Parathyroid adenoma (tissue), 2 donors: ENCODE measurements around the gene CSRNP3.

Experiments
- H2AFZ ChIP-seq: fragments of 300-600 bp; sonication (generic); one replicate; pipeline ENCODE4 v1.7.0; 2017; ENCODE audit warnings: antibody characterized with exemption, mild to moderate bottlenecking
- H3K27ac ChIP-seq: fragments of 300-600 bp; sonication (generic); one replicate; pipeline ENCODE4 v1.7.0; 2017
- H3K27me3 ChIP-seq: fragments of 300-600 bp; sonication (generic); one replicate; pipeline ENCODE4 v1.7.0; 2017; ENCODE audit warnings: low read length; ENCODE audit not compliant: control insufficient read depth, insufficient read depth
- H3K36me3 ChIP-seq: fragments of 300-600 bp; sonication (generic); one replicate; pipeline ENCODE4 v1.7.0; 2017; ENCODE audit warnings: low read length; ENCODE audit not compliant: control insufficient read depth, insufficient read depth
- H3K4me1 ChIP-seq: fragments of 300-600 bp; sonication (generic); one replicate; pipeline ENCODE4 v1.7.0; 2017; ENCODE audit warnings: control low read depth
- H3K4me2 ChIP-seq: fragments of 300-600 bp; sonication (generic); one replicate; pipeline ENCODE4 v1.7.0; 2017; ENCODE audit warnings: low read length
- H3K4me3 ChIP-seq: fragments of 300-600 bp; sonication (generic); one replicate; pipeline ENCODE4 v1.7.0; 2017; ENCODE audit warnings: low read depth, low read length
- H3K79me2 ChIP-seq: fragments of 300-600 bp; sonication (generic); one replicate; pipeline ENCODE4 v1.7.0; 2017; ENCODE audit warnings: control low read depth
- H3K9ac ChIP-seq: fragments of 300-600 bp; sonication (generic); one replicate; pipeline ENCODE4 v1.7.0; 2017; ENCODE audit warnings: mild to moderate bottlenecking
- H3K9me3 ChIP-seq: fragments of 300-600 bp; sonication (generic); one replicate; pipeline ENCODE4 v1.7.0; 2017; ENCODE audit warnings: low read length; ENCODE audit not compliant: control insufficient read depth
- TF ChIP-seq, protein P1 (sequence below): fragments of 300-600 bp; sonication (generic); IDR thresholded peaks from one replicate; pipeline ENCODE4 v1.7.0; 2017; ENCODE audit warnings: antibody characterized with exemption, mild to moderate bottlenecking
- donor health status: primary hyperparathyroidism.

The CSRNP3 gene

DNA sequence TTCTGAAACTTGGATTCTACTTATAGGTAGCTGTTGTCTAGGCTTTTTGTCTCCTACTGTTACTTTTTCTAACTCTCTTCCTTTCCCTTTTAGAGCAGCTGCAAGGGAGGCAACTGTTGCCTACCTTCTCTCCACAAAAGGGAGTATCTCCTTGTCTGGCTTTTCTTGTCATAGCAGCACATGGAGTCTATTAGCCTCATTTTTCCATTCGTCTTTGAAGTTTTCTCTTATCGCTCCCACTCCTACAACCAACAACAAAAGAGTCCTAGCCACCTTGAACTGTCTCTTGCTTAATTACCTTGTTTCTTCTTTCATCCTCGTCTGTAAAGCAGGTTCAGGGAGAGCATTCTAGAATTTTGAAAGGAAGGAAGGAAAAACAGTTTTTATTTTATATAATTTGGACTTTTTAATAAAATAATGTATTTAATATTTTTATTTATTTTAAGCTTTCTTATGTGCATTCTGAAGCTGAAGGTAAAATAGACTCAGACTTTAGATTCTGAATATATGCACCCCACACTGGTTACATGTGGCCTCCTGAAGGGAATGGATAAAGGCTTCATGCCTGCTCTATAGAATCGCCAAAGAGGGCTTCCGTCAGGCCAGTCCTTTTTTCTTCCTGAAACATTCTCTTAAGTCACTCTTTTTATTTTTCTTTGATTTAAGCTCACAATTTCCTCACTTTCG is 154.4 kb downstream of the CSRNP3 start:
- TF ChIP-seq, protein P1, sequence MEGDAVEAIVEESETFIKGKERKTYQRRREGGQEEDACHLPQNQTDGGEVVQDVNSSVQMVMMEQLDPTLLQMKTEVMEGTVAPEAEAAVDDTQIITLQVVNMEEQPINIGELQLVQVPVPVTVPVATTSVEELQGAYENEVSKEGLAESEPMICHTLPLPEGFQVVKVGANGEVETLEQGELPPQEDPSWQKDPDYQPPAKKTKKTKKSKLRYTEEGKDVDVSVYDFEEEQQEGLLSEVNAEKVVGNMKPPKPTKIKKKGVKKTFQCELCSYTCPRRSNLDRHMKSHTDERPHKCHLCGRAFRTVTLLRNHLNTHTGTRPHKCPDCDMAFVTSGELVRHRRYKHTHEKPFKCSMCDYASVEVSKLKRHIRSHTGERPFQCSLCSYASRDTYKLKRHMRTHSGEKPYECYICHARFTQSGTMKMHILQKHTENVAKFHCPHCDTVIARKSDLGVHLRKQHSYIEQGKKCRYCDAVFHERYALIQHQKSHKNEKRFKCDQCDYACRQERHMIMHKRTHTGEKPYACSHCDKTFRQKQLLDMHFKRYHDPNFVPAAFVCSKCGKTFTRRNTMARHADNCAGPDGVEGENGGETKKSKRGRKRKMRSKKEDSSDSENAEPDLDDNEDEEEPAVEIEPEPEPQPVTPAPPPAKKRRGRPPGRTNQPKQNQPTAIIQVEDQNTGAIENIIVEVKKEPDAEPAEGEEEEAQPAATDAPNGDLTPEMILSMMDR: no peak
- no peak overlapping the region for H3K27ac ChIP-seq
- H3K36me3 ChIP-seq: no peaks in the 10 kb centered on the region

DNA sequence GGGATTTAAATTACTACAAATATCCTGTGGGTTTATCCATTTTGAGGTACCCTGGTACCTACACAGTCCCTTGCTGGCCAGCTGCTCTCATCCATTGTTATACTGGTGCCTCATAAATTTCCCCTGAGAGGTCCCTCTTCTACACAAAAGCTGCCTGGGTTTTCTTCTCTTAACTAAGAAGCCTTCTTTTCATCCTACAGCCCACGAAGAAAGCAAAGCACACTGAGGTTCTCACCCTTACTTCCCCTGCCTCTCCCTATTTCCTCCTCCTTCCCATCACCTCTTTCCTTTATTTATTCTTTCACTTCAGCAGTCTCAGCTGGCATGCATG is 154.9 kb downstream of the CSRNP3 start:
- no peak overlapping the region for H3K4me2 ChIP-seq
- H3K4me3 ChIP-seq: no peak overlapping the region
- H2AFZ ChIP-seq: no peak overlapping the region
- no peaks in the 10 kb centered on the region for H3K79me2 ChIP-seq
- H3K9ac ChIP-seq: no peak overlapping the region
- no peak overlapping the region for H3K27ac ChIP-seq
- no peaks in the 10 kb centered on the region for H3K36me3 ChIP-seq
- peaks cover 3% of the 10 kb centered on the region for H3K4me1 ChIP-seq
- H3K27me3 ChIP-seq: no peaks in the 10 kb centered on the region
- no peaks in the 10 kb centered on the region for H3K9me3 ChIP-seq
- TF ChIP-seq, protein P1: no peak

More for the DNA sequence above, 154.4 kb downstream of the CSRNP3 start:
- Histone ChIP-seq H2AFZ (no peak overlapping the region), H3K9me3 (no peaks in the 10 kb centered on the region), H3K4me1 (peaks cover 3% of the 10 kb centered on the region), H3K4me3 (no peak overlapping the region), H3K79me2 (no peaks in the 10 kb centered on the region), H3K9ac (no peak overlapping the region), H3K4me2 (no peak overlapping the region), H3K27me3 (no peaks in the 10 kb centered on the region)

DNA sequence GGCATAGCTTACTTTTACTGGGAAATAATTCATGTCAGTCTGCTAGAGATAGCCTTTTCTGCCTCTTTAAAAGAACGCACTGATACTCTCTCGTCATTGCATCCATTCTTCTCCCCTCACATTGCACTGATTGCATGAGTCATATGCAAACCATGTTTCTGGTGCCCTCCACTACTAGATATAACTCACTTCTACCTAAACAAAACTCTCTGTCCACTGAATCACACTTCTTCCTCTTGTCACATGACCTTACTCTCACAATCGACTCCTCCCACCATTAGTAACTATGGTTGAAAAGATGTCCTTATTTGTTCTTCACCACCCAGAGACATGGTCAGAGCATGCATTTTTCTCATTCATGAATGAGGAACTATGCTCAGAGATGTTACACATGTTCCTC is 158.0 kb downstream of the CSRNP3 start:
- Histone ChIP-seq H3K4me2 (no peak overlapping the region), H3K36me3 (no peaks in the 10 kb centered on the region), H3K4me3 (no peak overlapping the region), H3K9me3 (no peaks in the 10 kb centered on the region), H3K79me2 (no peaks in the 10 kb centered on the region), H3K27me3 (no peaks in the 10 kb centered on the region), H2AFZ (no peak overlapping the region), H3K4me1 (no peaks in the 10 kb centered on the region), H3K9ac (no peak overlapping the region), H3K27ac (no peak overlapping the region)
- TF ChIP-seq, protein P1: no peak

DNA sequence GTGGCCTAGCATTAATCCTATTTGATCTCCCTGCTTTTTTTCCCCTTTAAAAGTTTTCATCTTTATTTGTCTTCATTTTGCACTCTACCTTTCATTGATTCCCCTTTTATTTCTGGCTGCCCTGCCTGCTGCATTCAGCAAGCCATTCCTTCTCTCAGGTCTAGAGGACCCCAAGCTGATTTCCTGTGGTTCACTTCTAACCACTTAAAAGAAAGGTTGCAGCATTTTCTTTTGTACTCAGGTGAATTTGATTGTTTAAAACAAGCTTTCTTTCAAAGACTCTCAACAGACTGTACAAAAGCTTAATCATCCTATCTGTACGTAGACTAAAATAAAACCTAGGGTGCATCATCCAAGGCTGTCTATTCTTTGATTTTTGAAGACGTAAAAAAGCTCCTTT is 160.3 kb downstream of the CSRNP3 start:
- Histone ChIP-seq H3K27ac (no peak overlapping the region), H3K79me2 (no peaks in the 10 kb centered on the region), H3K9me3 (no peaks in the 10 kb centered on the region), H3K4me1 (no peaks in the 10 kb centered on the region), H2AFZ (no peak overlapping the region), H3K27me3 (no peaks in the 10 kb centered on the region), H3K36me3 (no peaks in the 10 kb centered on the region), H3K4me3 (no peak overlapping the region), H3K9ac (no peak overlapping the region), H3K4me2 (no peak overlapping the region)
- TF ChIP-seq, protein P1: no peak

DNA sequence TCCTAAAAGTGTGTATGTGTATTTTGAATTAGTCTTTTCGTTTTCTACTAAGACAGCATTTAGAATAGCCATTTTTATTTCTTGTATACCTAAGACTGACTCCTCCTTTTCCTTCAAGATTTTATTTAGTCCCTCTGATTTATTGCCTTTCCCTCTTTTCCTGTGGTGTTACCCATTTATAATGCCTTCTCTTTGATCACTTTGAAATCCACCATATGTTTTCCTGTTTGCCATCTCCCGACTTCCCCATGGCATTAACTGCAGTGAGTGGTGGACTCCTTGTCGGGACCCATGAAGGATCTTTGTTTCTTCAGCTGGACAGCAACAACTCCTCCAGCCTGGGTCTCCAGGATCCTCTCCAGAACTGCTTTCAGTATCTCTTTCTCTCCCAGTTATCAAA is 160.7 kb downstream of the CSRNP3 start:
- H3K79me2 ChIP-seq: no peaks in the 10 kb centered on the region
- no peak overlapping the region for H2AFZ ChIP-seq
- no peaks in the 10 kb centered on the region for H3K9me3 ChIP-seq
- H3K27me3 ChIP-seq: no peaks in the 10 kb centered on the region
- no peak overlapping the region for H3K4me2 ChIP-seq
- H3K9ac ChIP-seq: no peak overlapping the region
- H3K4me1 ChIP-seq: peaks cover 2% of the 10 kb centered on the region
- H3K27ac ChIP-seq: no peak overlapping the region
- H3K4me3 ChIP-seq: no peak overlapping the region
- TF ChIP-seq, protein P1: no peak
- H3K36me3 ChIP-seq: no peaks in the 10 kb centered on the region
